Muscle layer of duodenum (tissue), 2 donors: Measurements from ENCODE around the gene TPBGL.

Source experiments
- H3K27ac ChIP-seq: one replicate; pipeline ENCODE4 v1.7.0; 2013; ENCODE audit warnings: mild to moderate bottlenecking, low read length
- H3K27me3 ChIP-seq: one replicate; pipeline ENCODE4 v1.7.0; 2013; ENCODE audit warnings: low read depth, mild to moderate bottlenecking, control low read depth, low read length
- H3K36me3 ChIP-seq, 2 donors: one replicate each; pipeline ENCODE4 v1.7.0; 2013; ENCODE audit warnings: low read length in 2 of 2, control low read depth in 1 of 2, mild to moderate bottlenecking in 1 of 2; ENCODE audit not compliant: insufficient read depth in 2 of 2, control insufficient read depth in 1 of 2
- H3K4me1 ChIP-seq, 2 donors: one replicate each; pipeline ENCODE4 v1.7.0; 2013; ENCODE audit warnings: low read length in 2 of 2, mild to moderate bottlenecking in 2 of 2, control low read depth in 1 of 2, moderate library complexity in 1 of 2; ENCODE audit not compliant: insufficient read depth in 2 of 2, control insufficient read depth in 1 of 2
- H3K4me3 ChIP-seq, 2 donors: one replicate each; pipeline ENCODE4 v1.7.0; 2013; ENCODE audit warnings: low read length in 2 of 2, low read depth in 1 of 2, mild to moderate bottlenecking in 1 of 2
- H3K9me3 ChIP-seq, 2 donors: one replicate each; pipeline ENCODE4 v1.7.0; 2013; ENCODE audit warnings: low read length in 2 of 2, control low read depth in 1 of 2, mild to moderate bottlenecking in 1 of 2; ENCODE audit not compliant: control insufficient read depth in 1 of 2
- donor health status: healthy.

The TPBGL gene

DNA sequence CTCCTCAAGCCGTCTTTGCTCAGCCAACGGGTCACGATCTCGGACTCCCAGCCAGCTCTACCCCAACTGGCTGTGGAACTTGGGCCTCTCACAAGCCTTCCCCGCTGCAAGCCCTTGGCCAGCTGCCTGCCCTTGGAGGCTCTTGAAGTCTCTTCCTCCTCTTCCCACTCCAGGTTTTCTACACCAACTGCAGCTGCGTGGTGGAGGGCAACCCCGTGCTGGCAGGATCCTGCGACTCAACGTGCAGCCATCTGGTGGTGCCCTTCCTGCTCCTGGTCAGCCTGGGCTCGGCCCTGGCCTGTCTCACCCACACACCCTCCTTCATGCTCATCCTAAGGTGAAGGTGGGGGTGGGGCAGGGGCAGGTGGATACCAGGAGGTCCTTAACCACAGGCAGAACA lies 40.5 kb upstream of the TPBGL start:
- H3K4me3 ChIP-seq = no peak overlapping the region
- peaks cover 0 to 7% of the 10 kb centered on the region in 2 donors for H3K4me1 ChIP-seq
- no peaks in the 10 kb centered on the region for H3K36me3 ChIP-seq
- H3K27me3 ChIP-seq = no peaks in the 10 kb centered on the region
- H3K9me3 ChIP-seq = no peaks in the 10 kb centered on the region
- H3K27ac ChIP-seq = no peak overlapping the region

DNA sequence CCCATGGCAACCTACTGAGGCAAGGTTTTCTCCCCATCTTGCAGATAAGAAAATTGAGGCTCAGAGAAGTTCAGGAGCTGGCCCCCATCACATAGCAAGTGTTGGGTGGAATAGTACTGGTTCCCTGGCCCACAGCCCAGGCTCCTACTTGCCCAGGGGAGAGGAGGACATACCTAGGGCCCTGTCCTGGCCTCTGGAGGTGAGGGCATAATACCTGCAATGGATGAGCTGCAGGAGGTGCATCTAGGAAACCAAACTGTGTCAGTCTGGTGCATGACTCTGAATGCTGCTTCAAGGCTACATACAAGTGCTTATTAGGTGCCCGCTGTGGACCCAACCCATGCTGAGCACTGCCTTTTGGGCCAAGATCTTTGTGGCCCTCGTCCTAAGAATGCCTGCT lies 40.0 kb upstream of the TPBGL start:
- H3K27me3 ChIP-seq = no peaks in the 10 kb centered on the region
- no peaks in the 10 kb centered on the region for H3K9me3 ChIP-seq
- H3K4me3 ChIP-seq = no peak overlapping the region
- no peaks in the 10 kb centered on the region for H3K36me3 ChIP-seq
- peaks cover 0 to 2% of the 10 kb centered on the region in 2 donors for H3K4me1 ChIP-seq
- no peak overlapping the region for H3K27ac ChIP-seq

- H3K4me1 ChIP-seq = no peaks in the 10 kb centered on the region
Observed at GRCh38 chr11:75201771-75202170, 38.8 kb upstream of the TPBGL start.

DNA sequence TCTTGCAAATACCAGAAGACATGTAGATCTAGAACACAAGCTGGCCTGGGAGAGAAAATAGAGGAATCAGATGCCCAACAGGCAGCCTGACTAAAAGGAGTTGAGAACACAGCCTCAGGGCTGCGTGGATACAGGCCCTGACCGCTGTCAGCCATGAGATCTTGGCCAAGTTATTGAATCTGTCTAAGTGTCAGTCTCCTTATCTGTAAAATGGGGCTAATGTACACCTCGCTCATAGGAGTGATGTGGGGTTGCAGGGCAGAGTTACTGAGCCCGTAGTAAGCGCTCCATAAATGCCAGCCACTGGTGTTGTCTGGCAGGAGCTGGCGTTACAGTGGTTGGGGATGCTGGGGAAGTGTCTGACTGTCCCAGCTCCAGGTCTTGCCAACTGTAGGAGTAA lies 38.4 kb upstream of the TPBGL start:
- no peaks in the 10 kb centered on the region for H3K36me3 ChIP-seq
- no peaks in the 10 kb centered on the region for H3K4me1 ChIP-seq
- H3K9me3 ChIP-seq = no peaks in the 10 kb centered on the region
- H3K27me3 ChIP-seq = no peaks in the 10 kb centered on the region
- no peak overlapping the region for H3K4me3 ChIP-seq
- H3K27ac ChIP-seq = no peak overlapping the region

More at GRCh38 chr11:75201771-75202170, 38.8 kb upstream of the TPBGL start:
- H3K27me3 ChIP-seq = no peaks in the 10 kb centered on the region
- H3K9me3 ChIP-seq = no peaks in the 10 kb centered on the region
- no peak overlapping the region for H3K4me3 ChIP-seq
- H3K36me3 ChIP-seq = no peaks in the 10 kb centered on the region
- no peak overlapping the region for H3K27ac ChIP-seq

GRCh38 chr11:75203138-75203537 lies 37.4 kb upstream of the TPBGL start:
- Histone ChIP-seq H3K27ac (no peak overlapping the region), H3K9me3 (no peaks in the 10 kb centered on the region), H3K4me3 (no peak overlapping the region), H3K27me3 (no peaks in the 10 kb centered on the region), H3K4me1 (no peaks in the 10 kb centered on the region), H3K36me3 (no peaks in the 10 kb centered on the region)

GRCh38 chr11:75203641-75204011 lies 36.9 kb upstream of the TPBGL start:
- Histone ChIP-seq H3K27ac (no peak overlapping the region), H3K36me3 (no peaks in the 10 kb centered on the region)

DNA sequence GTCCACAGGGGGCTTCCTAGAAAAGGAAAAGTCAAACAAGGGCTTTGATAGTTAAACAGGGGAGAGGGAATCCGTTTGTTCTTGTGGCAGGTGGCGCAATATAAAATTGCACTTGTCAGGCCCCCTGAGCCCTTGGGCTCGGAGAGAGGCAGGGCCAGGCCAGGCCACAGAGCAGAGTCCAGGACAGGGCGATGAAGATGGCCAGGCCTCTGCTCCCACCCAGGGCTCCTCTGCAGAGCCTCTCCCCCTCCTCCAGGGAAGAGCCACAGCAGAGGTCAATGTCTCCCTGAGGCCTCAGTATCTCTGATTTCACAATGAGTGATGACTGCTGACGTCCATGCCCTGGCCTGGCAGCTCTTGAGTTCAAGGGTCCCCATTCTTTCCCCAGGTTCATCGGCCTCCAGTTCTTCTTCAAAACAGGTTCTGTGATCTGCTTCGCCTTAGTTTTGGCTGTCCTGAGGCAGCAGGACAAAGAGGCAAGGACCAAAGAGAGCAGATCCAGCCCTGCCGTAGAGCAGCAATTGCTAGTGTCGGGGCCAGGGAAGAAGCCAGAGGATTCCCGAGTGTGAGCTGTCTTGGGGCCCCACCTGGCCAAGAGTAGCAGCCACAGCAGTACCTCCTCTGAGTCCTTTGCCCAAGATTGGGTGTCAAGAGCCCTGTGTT lies 36.4 kb upstream of the TPBGL start:
- no peaks in the 10 kb centered on the region for H3K36me3 ChIP-seq
- no peaks in the 10 kb centered on the region for H3K9me3 ChIP-seq
- no peaks in the 10 kb centered on the region for H3K27me3 ChIP-seq
- H3K4me3 ChIP-seq = no peak overlapping the region
- H3K27ac ChIP-seq = no peak overlapping the region
- no peaks in the 10 kb centered on the region for H3K4me1 ChIP-seq

More at GRCh38 chr11:75203641-75204011, 36.9 kb upstream of the TPBGL start:
- H3K27me3 ChIP-seq = no peaks in the 10 kb centered on the region
- H3K4me1 ChIP-seq = no peaks in the 10 kb centered on the region
- H3K9me3 ChIP-seq = no peaks in the 10 kb centered on the region
- H3K4me3 ChIP-seq = no peak overlapping the region

- Histone ChIP-seq H3K4me1 (no peaks in the 10 kb centered on the region), H3K4me3 (no peak overlapping the region), H3K27ac (no peak overlapping the region), H3K36me3 (no peaks in the 10 kb centered on the region), H3K9me3 (no peaks in the 10 kb centered on the region), H3K27me3 (no peaks in the 10 kb centered on the region)
Observed at GRCh38 chr11:75204685-75205563, 35.6 kb upstream of the TPBGL start.

- H3K9me3 ChIP-seq = no peaks in the 10 kb centered on the region
- H3K27me3 ChIP-seq = no peaks in the 10 kb centered on the region
- H3K4me3 ChIP-seq = no peak overlapping the region
- H3K27ac ChIP-seq = no peak overlapping the region
- H3K4me1 ChIP-seq = no peaks in the 10 kb centered on the region
- no peaks in the 10 kb centered on the region for H3K36me3 ChIP-seq
Observed at GRCh38 chr11:75205564-75206020, 35.0 kb upstream of the TPBGL start.

- Histone ChIP-seq H3K9me3 (no peaks in the 10 kb centered on the region), H3K36me3 (no peaks in the 10 kb centered on the region), H3K4me3 (no peak overlapping the region), H3K27ac (no peak overlapping the region), H3K4me1 (no peaks in the 10 kb centered on the region), H3K27me3 (no peaks in the 10 kb centered on the region)
Observed at GRCh38 chr11:75208446-75208845, 32.1 kb upstream of the TPBGL start.

DNA sequence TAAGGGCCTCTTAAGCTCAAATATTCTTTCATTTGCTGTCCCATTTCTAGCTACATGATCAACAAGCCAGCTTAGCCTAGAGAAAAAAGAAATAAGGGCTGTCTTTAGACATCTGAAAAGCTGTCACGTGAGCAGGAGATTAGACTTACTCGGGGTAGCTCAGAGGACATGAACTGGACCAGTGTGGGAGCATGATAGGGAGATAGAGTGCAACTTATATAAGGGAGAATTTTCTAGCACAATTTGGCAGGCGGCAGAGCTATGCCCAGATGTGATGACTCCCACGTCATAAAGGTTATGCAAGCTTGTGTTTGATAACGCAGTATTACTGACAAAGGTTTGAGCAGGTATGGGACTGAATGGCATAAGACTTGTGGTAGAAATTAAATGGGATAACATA lies 28.2 kb upstream of the TPBGL start:
- Histone ChIP-seq H3K9me3 (no peaks in the 10 kb centered on the region), H3K27me3 (no peaks in the 10 kb centered on the region), H3K36me3 (no peaks in the 10 kb centered on the region), H3K4me1 (no peaks in the 10 kb centered on the region), H3K27ac (no peak overlapping the region), H3K4me3 (no peak overlapping the region)
